ENCODE measurements around the gene FADS1. TPM values are rescaled to one million over a fixed set of nuclear protein-coding genes. Genes with fewer than 3 reads are reported as not detected.

FADS1 gene
- total RNA-seq, 4 donors from 2014 or later, result 2.1 to 8.3 (median 7.1) TPM

- no peak for DNase-seq
- Histone ChIP-seq H3K27ac (no peak overlapping the region), H3K9me3 (no peaks in the 10 kb centered on the region)
Measured at GRCh38 chr11:61795459-61795858, 21.3 kb downstream of the FADS1 start.

DNA sequence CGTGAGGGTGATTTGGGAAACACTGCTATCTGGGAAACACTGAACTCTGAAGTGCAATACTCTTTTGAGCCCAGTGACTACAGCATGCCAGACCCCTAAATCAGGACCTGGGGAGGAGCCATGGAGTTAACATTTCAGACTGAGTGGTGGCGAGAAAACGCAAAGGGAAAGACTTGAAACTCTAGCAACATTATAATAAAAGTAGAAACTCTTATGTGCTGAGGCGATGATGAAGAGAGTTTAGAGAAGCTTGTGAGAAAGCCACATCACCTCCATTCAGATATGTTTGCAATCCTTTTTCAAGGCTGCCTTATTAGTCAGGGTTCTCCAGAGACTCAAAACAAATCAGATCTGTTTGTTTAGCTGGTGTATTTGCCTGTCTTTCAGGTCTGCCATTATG lies 22.2 kb downstream of the FADS1 start:
- no peaks in the 10 kb centered on the region for H3K27me3 ChIP-seq
- TF ChIP-seq CTCF (IDR thresholded peaks at IDR 0.05) (no peak), POLR2A (IDR thresholded peaks at IDR 0.05) (no peak)
- intact Hi-C loops (cut with DNase I), result loop anchor here (10.0 kb wide), 1 partner anchor 310 kb away; no protein-coding TSS in a partner anchor

More at GRCh38 chr11:61795459-61795858, 21.3 kb downstream of the FADS1 start:
- intact Hi-C loops (cut with DNase I), result loop anchor here (5.0 to 10.0 kb wide), 2 partner anchors 152 to 309 kb away; no protein-coding TSS in a partner anchor
- WGBS, 2 donors, result 82 to 100% methylated on average over 2 to 12 of the region's 12 CpGs
- Histone ChIP-seq H3K4me1 (peaks cover 12 to 38% (median 20%) of the 10 kb centered on the region in 3 donors), H3K36me3 (peaks cover 0 to 12% (median 0%) of the 10 kb centered on the region in 3 donors), H3K4me3 (no peak overlapping the region), H3K27me3 (no peaks in the 10 kb centered on the region)
- TF ChIP-seq POLR2A (IDR thresholded peaks at IDR 0.05) (no peak), CTCF (IDR thresholded peaks at IDR 0.05) (no peak)

DNA sequence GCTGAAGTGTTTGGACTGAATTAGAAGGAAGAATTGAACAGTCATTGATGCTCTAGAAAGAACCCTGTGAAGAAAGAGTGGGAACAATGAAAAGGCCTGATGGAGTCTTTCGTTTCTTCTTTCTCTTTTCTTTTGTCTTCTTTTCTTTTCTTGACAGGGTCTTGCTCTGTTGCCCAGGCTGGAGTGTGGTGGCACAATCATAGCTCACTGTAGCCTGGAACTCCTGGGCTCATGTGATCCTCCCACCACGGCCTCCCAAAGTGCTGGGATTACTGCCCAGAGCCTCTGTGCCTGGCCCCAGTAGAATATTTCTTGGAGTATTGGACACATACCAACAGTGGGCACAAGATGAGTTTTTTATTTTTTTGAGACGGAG lies 23.0 kb downstream of the FADS1 start:
- TF ChIP-seq CTCF (IDR thresholded peaks at IDR 0.05) (no peak), POLR2A (IDR thresholded peaks at IDR 0.05) (no peak)
- no peak overlapping the region for H3K27ac ChIP-seq
- no peaks in the 10 kb centered on the region for H3K9me3 ChIP-seq
- no peak for DNase-seq
- H3K4me1 ChIP-seq, result peaks cover 12 to 43% (median 20%) of the 10 kb centered on the region in 3 donors
- H3K27me3 ChIP-seq, result no peaks in the 10 kb centered on the region
- 32 to 42% methylated on average over 3 of the region's 3 CpGs for WGBS, 2 donors
- H3K36me3 ChIP-seq, result peaks cover 0 to 29% (median 13%) of the 10 kb centered on the region in 3 donors
- intact Hi-C loops (cut with DNase I), result loop anchor here (10.0 kb wide), 1 partner anchor 311 kb away; no protein-coding TSS in a partner anchor
- peak overlapping the region in 3 of 4 donors; percentile 76 to 89 (median 76) for H3K4me3 ChIP-seq

More for the DNA sequence above, 22.2 kb downstream of the FADS1 start:
- Histone ChIP-seq H3K4me1 (peaks cover 12 to 38% (median 20%) of the 10 kb centered on the region in 3 donors), H3K36me3 (peaks cover 0 to 21% (median 8%) of the 10 kb centered on the region in 3 donors), H3K4me3 (no peak overlapping the region), H3K27ac (no peak overlapping the region), H3K9me3 (no peaks in the 10 kb centered on the region)
- WGBS, 2 donors, result 87 to 88% methylated on average over 4 of the region's 4 CpGs
- no peak for DNase-seq

- intact Hi-C loops (cut with DNase I), result loop anchor here (10.0 kb wide), 1 partner anchor 312 kb away; no protein-coding TSS in a partner anchor
Measured at GRCh38 chr11:61793083-61793828, 23.5 kb downstream of the FADS1 start.

More at GRCh38 chr11:61793083-61793828, 23.5 kb downstream of the FADS1 start:
- TF ChIP-seq POLR2A (IDR thresholded peaks at IDR 0.05), result no peak
- TF ChIP-seq CTCF (IDR thresholded peaks at IDR 0.05), result no peak
- H3K4me3 ChIP-seq, result peak overlapping the region; percentile 49 to 89 (median 76)
- H3K36me3 ChIP-seq, result peaks cover 0 to 35% (median 17%) of the 10 kb centered on the region in 3 donors
- 1 to 6% methylated on average over 20 to 25 of the region's 29 CpGs for WGBS, 2 donors
- peaks cover 12 to 48% (median 20%) of the 10 kb centered on the region in 3 donors for H3K4me1 ChIP-seq
- peak overlapping the region; percentile 89 to 99 (median 95) for H3K27ac ChIP-seq
- H3K9me3 ChIP-seq, result no peaks in the 10 kb centered on the region
- H3K27me3 ChIP-seq, result no peaks in the 10 kb centered on the region
- no peak for DNase-seq

Measured in esophagus squamous epithelium (tissue), 5 donors.